Skin of body (tissue), 2 donors: ENCODE data around the gene ANGPTL8. TPM values are rescaled to one million over a fixed set of nuclear protein-coding genes. Genes with fewer than 3 reads are reported as not detected.

Source experiments
- DNase-seq: peaks from one replicate; lab custom pipeline; 2025; lab: John Stamatoyannopoulos, UW
- total RNA-seq: library from RNA; depleted of rRNA; stranded (reverse); fragments of >200 nt; gene quantifications from one replicate; pipeline ENCODE4 v1.2.3, GENCODE V29; 2014

ANGPTL8 gene
- total RNA-seq, 1 donor from 2014 or later: 55.3 TPM

DNA sequence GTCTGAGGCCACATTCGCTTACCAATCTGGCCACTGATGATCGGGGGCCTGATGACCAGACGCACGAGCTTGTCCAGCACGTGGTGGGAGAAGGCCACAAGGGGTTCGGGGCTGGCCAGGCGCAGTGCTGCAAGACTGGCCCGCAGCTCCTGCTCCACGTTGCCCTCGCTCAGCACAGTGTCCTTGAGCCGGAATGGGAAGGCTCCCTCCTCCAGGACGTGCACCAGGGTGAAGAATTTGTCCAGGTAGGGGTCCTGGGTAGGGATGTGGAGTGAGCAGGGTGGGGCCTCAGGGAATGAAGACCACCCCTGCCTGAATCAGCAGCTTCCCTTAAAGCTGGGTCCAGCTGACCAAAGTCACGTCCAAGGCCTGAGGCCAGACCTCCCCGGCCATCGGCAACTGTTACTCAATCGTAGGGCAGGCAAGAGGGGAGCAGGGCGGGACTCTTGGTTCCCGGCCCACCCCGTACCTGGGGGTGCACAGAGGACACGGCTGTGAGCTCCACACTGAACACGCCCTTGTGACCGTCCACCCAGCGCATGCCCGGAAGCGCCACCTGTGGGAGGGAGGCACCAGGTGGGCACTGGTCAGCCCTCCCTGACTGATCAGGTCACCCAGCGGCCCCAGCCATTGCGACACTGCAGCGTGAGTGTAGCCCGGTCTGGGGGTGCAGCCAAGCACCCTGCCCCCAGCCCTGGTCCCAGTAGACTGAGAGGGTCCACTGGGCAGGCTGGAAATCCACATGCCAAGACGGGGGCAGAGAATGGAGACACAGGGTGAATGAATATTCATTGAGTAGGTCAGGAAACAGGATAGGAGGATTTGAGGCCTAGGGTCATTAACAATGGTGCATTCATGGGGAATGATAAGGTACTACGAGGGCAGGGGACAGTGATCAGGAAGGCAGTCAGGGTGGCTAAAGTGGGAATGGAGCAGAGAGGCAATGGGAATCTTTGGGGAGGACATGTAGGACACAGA, 2.8 kb upstream of the ANGPTL8 start:
- DNase-seq: no peak

GRCh38 chr19:11237321-11237720, 2.1 kb upstream of the ANGPTL8 start:
- no peak for DNase-seq

GRCh38 chr19:11238041-11238440, 1.4 kb upstream of the ANGPTL8 start:
- DNase-seq: no peak

DNA sequence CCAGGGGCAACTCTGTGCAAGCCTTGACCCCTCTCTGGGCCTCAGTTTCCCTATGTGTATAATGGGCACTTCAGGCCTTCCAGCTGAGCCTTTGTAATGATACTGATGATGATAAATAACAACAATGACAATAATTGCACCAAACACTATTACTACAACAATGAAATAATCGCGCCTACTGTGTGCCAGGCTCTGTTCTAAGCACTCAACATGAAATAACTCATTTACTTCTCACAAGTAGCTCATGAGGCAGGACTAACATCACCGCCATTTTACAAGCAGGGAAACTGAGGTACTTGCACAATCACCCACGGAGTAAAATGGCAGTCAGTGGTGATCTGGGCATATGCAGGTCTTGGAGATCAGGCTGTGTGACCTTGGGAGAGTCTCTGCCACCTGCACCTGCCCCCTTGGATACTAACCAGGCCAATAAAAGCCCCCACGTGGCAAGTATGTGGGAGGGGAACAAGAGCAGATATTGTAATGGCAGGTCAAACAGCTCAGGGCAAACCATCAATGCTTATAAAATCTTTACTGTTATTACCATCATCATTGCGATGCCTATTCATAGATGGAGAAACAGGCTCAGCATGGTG, 540 bp upstream of the ANGPTL8 start:
- DNase-seq: no peak

- no peak for DNase-seq
These were observed 607 bp downstream of the ANGPTL8 start for GRCh38 chr19:11240008-11240444.

GRCh38 chr19:11242025-11242424, 2.6 kb downstream of the ANGPTL8 start:
- no peak for DNase-seq

DNA sequence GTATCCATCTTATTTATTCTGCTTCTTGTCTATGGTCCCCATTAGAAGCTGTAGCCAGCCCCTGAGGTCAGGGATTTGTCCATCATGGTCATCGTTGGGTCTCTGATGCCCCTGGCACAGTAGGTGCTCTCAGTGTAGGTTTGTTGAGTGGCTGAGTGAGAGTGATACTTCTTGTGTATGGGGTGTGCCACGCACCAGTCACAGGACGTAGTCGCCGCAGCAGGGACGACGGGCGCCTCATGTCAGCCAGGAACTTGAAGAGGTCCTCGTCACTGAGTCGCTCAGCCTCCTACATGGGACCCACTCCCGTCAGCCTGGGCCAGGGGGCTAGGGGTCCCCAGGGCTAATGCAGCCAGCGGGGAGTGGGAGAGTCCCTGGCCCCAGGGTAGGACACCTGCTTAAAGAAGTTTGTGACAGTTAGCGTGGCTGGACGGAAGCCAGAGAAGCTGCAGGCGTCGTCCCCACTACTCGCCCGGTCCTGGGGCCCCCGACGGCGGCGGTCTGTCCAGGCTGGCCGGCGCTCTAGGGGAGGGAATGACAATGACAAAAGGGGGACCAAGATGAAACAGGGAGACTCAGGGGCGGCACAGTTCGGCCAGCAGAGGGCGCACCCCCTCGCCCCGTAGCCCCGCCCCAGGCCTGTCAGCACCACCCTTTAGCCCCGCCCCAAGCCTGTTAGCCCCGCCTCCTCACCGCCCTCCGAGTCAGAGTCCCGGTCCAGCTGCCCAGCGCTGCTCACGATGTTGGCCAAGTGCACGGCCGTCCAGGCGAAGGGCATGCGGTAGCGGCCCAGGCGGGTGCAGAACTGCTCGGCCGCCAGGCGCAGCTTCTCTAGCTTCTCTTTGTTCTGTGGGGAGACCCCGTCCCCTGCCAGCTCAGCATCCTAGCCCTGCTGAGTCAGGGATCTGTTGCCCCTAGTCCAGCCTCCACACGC, 3.7 kb downstream of the ANGPTL8 start:
- DNase-seq: peak; percentile 53

DNA sequence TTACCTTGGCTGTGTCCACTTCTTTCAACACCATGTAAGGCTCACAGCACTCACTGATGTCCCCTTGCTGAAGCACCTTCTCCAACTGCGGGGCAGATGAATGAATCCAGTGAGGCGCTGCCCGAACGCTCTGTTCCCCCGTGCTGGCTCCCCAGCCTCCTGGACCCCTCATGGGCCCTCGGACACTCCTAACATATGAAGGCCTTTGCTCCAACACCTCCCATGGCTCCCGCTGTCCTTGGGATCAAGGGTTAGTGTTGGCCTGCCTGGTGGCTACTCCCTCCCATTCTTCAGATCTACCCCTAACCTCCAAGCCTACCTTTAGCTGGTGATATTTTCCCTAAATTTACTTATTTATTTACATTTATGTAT, 4.4 kb downstream of the ANGPTL8 start:
- no peak for DNase-seq

- DNase-seq: no peak
These were observed 5.6 kb downstream of the ANGPTL8 start for GRCh38 chr19:11244846-11245589.

GRCh38 chr19:11246941-11247340, 7.5 kb downstream of the ANGPTL8 start:
- DNase-seq: no peak

- peak; percentile 47 for DNase-seq
These were observed 8.0 kb downstream of the ANGPTL8 start for GRCh38 chr19:11247391-11247790.

- DNase-seq: no peak
These were observed 8.5 kb downstream of the ANGPTL8 start for GRCh38 chr19:11247934-11248333.

GRCh38 chr19:11248852-11249251, 9.4 kb downstream of the ANGPTL8 start:
- no peak for DNase-seq

- DNase-seq: no peak
These were observed 11.8 kb downstream of the ANGPTL8 start for GRCh38 chr19:11251217-11251616.

DNA sequence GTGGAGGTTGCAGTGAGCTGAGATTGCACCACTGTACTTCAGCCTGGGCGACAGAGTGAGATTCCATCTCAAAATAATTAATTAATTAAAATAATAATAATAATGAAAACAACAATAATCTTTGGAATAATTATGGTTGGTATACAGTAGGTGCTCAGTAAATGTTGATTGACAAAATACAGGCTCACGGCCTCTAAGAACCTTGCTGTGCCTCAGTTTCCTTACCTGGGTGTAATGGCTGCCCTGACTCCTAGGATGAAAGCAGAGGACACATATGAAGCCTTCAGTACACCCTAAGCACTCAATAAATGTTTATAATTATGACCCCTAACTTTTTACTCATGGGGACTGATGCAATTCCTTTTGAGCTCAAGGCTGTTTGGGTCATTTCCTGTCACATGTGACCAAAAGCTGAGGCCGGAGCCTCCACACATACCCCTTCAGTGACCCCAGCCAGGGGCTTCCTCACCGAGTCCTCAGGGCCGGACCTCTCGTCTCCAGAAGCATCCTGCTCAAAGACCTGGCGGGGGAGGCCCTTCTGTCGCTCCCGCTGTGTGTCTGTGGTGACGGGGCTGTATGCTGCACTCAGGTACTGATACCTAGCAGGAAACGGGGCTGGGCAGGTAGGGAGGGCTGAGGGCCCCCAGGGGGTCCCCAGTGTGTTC, 12.4 kb downstream of the ANGPTL8 start:
- DNase-seq: no peak

- no peak for DNase-seq
These were observed 13.4 kb downstream of the ANGPTL8 start for GRCh38 chr19:11252665-11253355.

- DNase-seq: no peak
These were observed 15.2 kb downstream of the ANGPTL8 start for GRCh38 chr19:11254666-11255065.

GRCh38 chr19:11256189-11256588, 16.8 kb downstream of the ANGPTL8 start:
- peak; percentile 72 for DNase-seq

GRCh38 chr19:11257846-11258380, 18.5 kb downstream of the ANGPTL8 start:
- no peak for DNase-seq
